ENCODE results near the gene LNX1. TPM values are rescaled to one million over a fixed set of nuclear protein-coding genes. Genes with fewer than 3 reads are reported as not detected.

The LNX1 gene
- total RNA-seq, 1 experiment from 2014 or later: 1.7 TPM

GRCh38 chr4:53629296-53629695 is 38.0 kb upstream of the LNX1 start:
- H3K4me1 Mint-ChIP-seq: peaks cover 13 to 14% of the 10 kb centered on the region in 2 experiments

More at GRCh38 chr4:53629296-53629695, 38.0 kb upstream of the LNX1 start:
- Histone ChIP-seq H3T11ph (ENCODE audit: low read length) (no peak overlapping the region), H3K79me2 (ENCODE audit: insufficient read depth, low read length) (no peaks in the 10 kb centered on the region), H2BK20ac (ENCODE audit: low read depth, low read length, poor library complexity, severe bottlenecking) (no peak overlapping the region), H2AFZ (ENCODE audit: low read length) (no peak overlapping the region), H3K79me1 (ENCODE audit: insufficient read depth, low read depth, low read length, poor library complexity, severe bottlenecking) (no peaks in the 10 kb centered on the region), H2AK5ac (ENCODE audit: insufficient read length, low read length) (no peak overlapping the region), H2BK12ac (ENCODE audit: insufficient read length, low read depth, low read length) (no peak overlapping the region), H3K23me2 (ENCODE audit: insufficient read length, low read depth, low read length, poor library complexity, severe bottlenecking) (no peaks in the 10 kb centered on the region), H2BK120ac (ENCODE audit: low read depth, low read length, poor library complexity, severe bottlenecking) (no peak overlapping the region), H2BK15ac (ENCODE audit: low read depth, low read length) (no peak overlapping the region), H3K18ac (ENCODE audit: insufficient read length, low read depth, low read length) (no peak overlapping the region), H3K14ac (ENCODE audit: insufficient read depth, low read length) (no peak overlapping the region), H3K27me3 (ENCODE audit: insufficient read depth, low read length) (no peaks in the 10 kb centered on the region), H3K23ac (ENCODE audit: insufficient read length, low read depth, low read length) (no peak overlapping the region), H3K56ac (ENCODE audit: insufficient read length, low read depth, low read length) (no peak overlapping the region), H3K4me2 (ENCODE audit: insufficient read depth, insufficient read length, low read length) (no peak overlapping the region), H3K9ac (ENCODE audit: extremely low read depth, insufficient read length, low read length) (no peak overlapping the region), H2BK5ac (ENCODE audit: insufficient read length, low read length) (no peak overlapping the region), H4K20me1 (ENCODE audit: control insufficient read depth, insufficient read depth, insufficient read length) (no peaks in the 10 kb centered on the region), H4K91ac (ENCODE audit: insufficient read length, low read depth, low read length) (no peak overlapping the region), H3K4ac (ENCODE audit: low read depth, low read length) (no peak overlapping the region), H4K8ac (replicated peaks; ENCODE audit: insufficient read length, low read depth, low read length) (no peak overlapping the region), H4K5ac (ENCODE audit: insufficient read length, low read depth, low read length) (no peak overlapping the region), H3K27ac (ENCODE audit: insufficient read length, low read depth, low read length) (no peak overlapping the region), H3K4me1 (ENCODE audit: insufficient read depth, low read length) (no peaks in the 10 kb centered on the region), H3K9me3 (ENCODE audit: control insufficient read depth, low read depth, low read length) (no peaks in the 10 kb centered on the region)
- H3K27me3 Mint-ChIP-seq (ENCODE audit: low read depth): no peaks in the 10 kb centered on the region; the same call in 1 of the 2 replicates
- no peak for TF ChIP-seq CTCF (conservative IDR thresholded peaks at IDR 0.05)
- H3K27ac Mint-ChIP-seq: no peak overlapping the region
- WGBS (ENCODE audit: extremely low coverage, insufficient read length, low lambda C conversion rate): no CpG with 5 or more reads among the region's 1 CpG
- no peak overlapping the region for H3K4me3 Mint-ChIP-seq
- H3K36me3 Mint-ChIP-seq (ENCODE audit: insufficient read depth in 1 of 3, low read depth in 3 of 3): no peaks in the 10 kb centered on the region; a peak in 1 of 7 replicates
- no peaks in the 10 kb centered on the region for H3K9me3 Mint-ChIP-seq
- no peak for DNase-seq
